OCI-LY3 (cell line): ENCODE data around the gene PMF1.

Experiments
- H2AFZ ChIP-seq: fragments of 200-600, 300-600 bp; shearing (Covaris generic); 2 replicates; pipeline ENCODE4 v1.6.0; 2014; ENCODE audit warnings: antibody characterized with exemption, low read depth, low read length
- H3K27ac ChIP-seq: fragments of 200-600, 300-600 bp; sonication (generic); 2 replicates; pipeline ENCODE4 v1.5.1; 2014; ENCODE audit warnings: mild to moderate bottlenecking, low read length, moderate library complexity, mixed read lengths
- H3K27me3 ChIP-seq: fragments of 200-600, 300-600 bp; sonication (generic); 2 replicates; pipeline ENCODE4 v1.6.1; 2014; ENCODE audit warnings: low read depth, low read length, mixed read lengths
- H3K36me3 ChIP-seq: fragments of 200-600, 300-600 bp; sonication (generic); replicated peaks from 2 replicates; pipeline ENCODE3; 2014; ENCODE audit warnings: low read depth, low read length, mixed read lengths
- H3K4me1 ChIP-seq: fragments of 300-600, 200-600 bp; sonication (generic); 2 replicates; pipeline ENCODE4 v1.6.1; 2014; ENCODE audit warnings: low read length, mixed read lengths
- H3K4me2 ChIP-seq: fragments of 200-600, 300-600 bp; sonication (generic); 2 replicates; pipeline ENCODE4 v1.6.1; 2014; ENCODE audit warnings: low read length, mixed read lengths
- H3K4me3 ChIP-seq: fragments of 300-600, 200-600 bp; sonication (generic); 2 replicates; pipeline ENCODE4 v1.5.1; 2014; ENCODE audit warnings: antibody characterized with exemption, mild to moderate bottlenecking, low read length, moderate library complexity
- H3K79me2 ChIP-seq: fragments of 300-600, 200-600 bp; shearing (Covaris generic); 2 replicates; pipeline ENCODE4 v1.6.1; 2014; ENCODE audit warnings: mild to moderate bottlenecking, low read length, mixed read lengths
- H3K9ac ChIP-seq: fragments of 300-600, 200-600 bp; shearing (Covaris generic); 2 replicates; pipeline ENCODE4 v1.6.0; 2014; ENCODE audit warnings: mild to moderate bottlenecking, low read length, moderate library complexity
- H3K9me3 ChIP-seq: fragments of 200-600, 300-600 bp; shearing (Covaris generic); 2 replicates; pipeline ENCODE4 v1.6.1; 2014; ENCODE audit warnings: low read length, mixed read lengths; ENCODE audit not compliant: insufficient read depth
- H4K20me1 ChIP-seq: fragments of 200-600, 300-600 bp; sonication (generic); 2 replicates; pipeline ENCODE4 v1.6.1; 2016; ENCODE audit warnings: low read length, mixed read lengths; ENCODE audit not compliant: insufficient read depth
- CTCF ChIP-seq: fragments of 200-600, 300-600 bp; sonication (generic); IDR thresholded peaks from 2 replicates; pipeline ENCODE4 v1.5.1; 2014; ENCODE audit warnings: antibody characterized with exemption, low read length, low read depth
- EZH2phosphoT487 ChIP-seq: fragments of 200-600 bp; shearing (Covaris generic); IDR thresholded peaks from 2 replicates; pipeline ENCODE4 v1.6.1; 2018; ENCODE audit warnings: antibody characterized with exemption, mixed run types, low read depth

Gene PMF1

GRCh38 chr1:156260896-156261295 is 48.1 kb downstream of the PMF1 start:
- no peaks in the 10 kb centered on the region for H3K9me3 ChIP-seq
- H3K4me1 ChIP-seq, result no peaks in the 10 kb centered on the region
- H3K36me3 ChIP-seq, result peaks cover 75% of the 10 kb centered on the region
- no peak overlapping the region for H2AFZ ChIP-seq
- H3K4me2 ChIP-seq, result no peak overlapping the region
- H3K27ac ChIP-seq, result no peak overlapping the region
- no peaks in the 10 kb centered on the region for H3K27me3 ChIP-seq
- no peaks in the 10 kb centered on the region for H3K79me2 ChIP-seq
- TF ChIP-seq EZH2phosphoT487 (no peak), CTCF (no peak)
- H3K4me3 ChIP-seq, result no peak overlapping the region
- H4K20me1 ChIP-seq, result no peaks in the 10 kb centered on the region
- no peak overlapping the region for H3K9ac ChIP-seq

- TF ChIP-seq CTCF (no peak), EZH2phosphoT487 (no peak)
- H3K4me2 ChIP-seq, result no peak overlapping the region
- H4K20me1 ChIP-seq, result no peaks in the 10 kb centered on the region
These were observed 49.9 kb downstream of the PMF1 start for GRCh38 chr1:156262461-156263287.

DNA sequence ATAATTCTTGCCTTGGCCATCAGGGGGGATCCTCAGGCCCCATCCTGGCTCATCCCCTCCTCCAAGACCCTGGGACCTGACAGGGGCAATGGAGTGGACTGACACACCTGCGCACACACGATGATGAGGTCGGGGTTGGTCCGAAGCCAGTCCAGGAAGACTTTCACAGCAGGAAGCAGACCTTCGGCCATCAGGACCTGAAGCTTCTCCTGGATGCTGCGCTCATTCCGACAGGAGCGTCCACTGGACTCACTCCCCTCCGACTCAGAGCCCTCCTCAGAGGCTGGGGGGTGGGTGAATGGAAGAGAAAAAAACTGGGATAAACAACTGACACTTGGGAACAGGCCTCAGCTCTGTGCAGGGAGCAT is 50.5 kb downstream of the PMF1 start:
- Histone ChIP-seq H3K9me3 (no peaks in the 10 kb centered on the region), H3K4me3 (no peak overlapping the region), H3K9ac (no peak overlapping the region), H2AFZ (no peak overlapping the region), H3K27me3 (no peaks in the 10 kb centered on the region), H3K4me2 (no peak overlapping the region), H3K4me1 (no peaks in the 10 kb centered on the region), H4K20me1 (no peaks in the 10 kb centered on the region), H3K27ac (no peak overlapping the region), H3K36me3 (peaks cover 78% of the 10 kb centered on the region), H3K79me2 (no peaks in the 10 kb centered on the region)
- TF ChIP-seq CTCF (no peak), EZH2phosphoT487 (no peak)

More at GRCh38 chr1:156262461-156263287, 49.9 kb downstream of the PMF1 start:
- Histone ChIP-seq H3K36me3 (peaks cover 78% of the 10 kb centered on the region), H3K27ac (no peak overlapping the region), H3K4me1 (no peaks in the 10 kb centered on the region), H3K9me3 (no peaks in the 10 kb centered on the region), H3K4me3 (no peak overlapping the region), H3K9ac (no peak overlapping the region), H2AFZ (no peak overlapping the region), H3K27me3 (no peaks in the 10 kb centered on the region), H3K79me2 (no peaks in the 10 kb centered on the region)

DNA sequence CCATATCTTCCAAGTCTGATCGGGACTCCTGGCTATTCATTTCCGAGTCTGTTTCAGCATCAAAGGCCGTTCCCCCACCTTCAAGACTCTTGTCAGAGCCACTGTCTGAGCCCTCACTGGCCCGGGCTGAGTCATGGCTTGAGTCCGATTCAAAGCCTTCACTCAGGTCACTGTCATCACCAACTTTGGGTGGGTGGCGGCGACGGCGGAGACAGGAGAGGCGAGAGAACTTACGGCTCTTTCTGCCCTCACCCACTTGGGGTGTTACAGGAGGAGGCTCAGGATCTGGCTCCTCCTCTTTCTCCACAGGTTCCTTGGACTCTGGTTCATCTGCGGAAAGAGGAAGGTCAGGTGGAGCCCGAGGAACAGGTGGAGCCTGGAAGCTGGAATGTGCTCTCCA is 53.2 kb downstream of the PMF1 start:
- H3K4me2 ChIP-seq, result no peak overlapping the region
- no peak overlapping the region for H3K4me3 ChIP-seq
- no peaks in the 10 kb centered on the region for H3K27me3 ChIP-seq
- no peaks in the 10 kb centered on the region for H4K20me1 ChIP-seq
- no peak for TF ChIP-seq EZH2phosphoT487
- TF ChIP-seq CTCF, result no peak
- no peak overlapping the region for H3K9ac ChIP-seq
- H3K9me3 ChIP-seq, result no peaks in the 10 kb centered on the region
- no peak overlapping the region for H3K27ac ChIP-seq
- H3K79me2 ChIP-seq, result no peaks in the 10 kb centered on the region
- H3K4me1 ChIP-seq, result no peaks in the 10 kb centered on the region
- peaks cover 63% of the 10 kb centered on the region for H3K36me3 ChIP-seq
- no peak overlapping the region for H2AFZ ChIP-seq
